Anterior cingulate cortex (tissue), 58 donors: ENCODE data around the gene UBE2Q1.

Experiments
- DNase-seq, 58 donors: peaks; one replicate each; lab custom pipeline; 2025; lab: John Stamatoyannopoulos, UW

UBE2Q1 gene

DNA sequence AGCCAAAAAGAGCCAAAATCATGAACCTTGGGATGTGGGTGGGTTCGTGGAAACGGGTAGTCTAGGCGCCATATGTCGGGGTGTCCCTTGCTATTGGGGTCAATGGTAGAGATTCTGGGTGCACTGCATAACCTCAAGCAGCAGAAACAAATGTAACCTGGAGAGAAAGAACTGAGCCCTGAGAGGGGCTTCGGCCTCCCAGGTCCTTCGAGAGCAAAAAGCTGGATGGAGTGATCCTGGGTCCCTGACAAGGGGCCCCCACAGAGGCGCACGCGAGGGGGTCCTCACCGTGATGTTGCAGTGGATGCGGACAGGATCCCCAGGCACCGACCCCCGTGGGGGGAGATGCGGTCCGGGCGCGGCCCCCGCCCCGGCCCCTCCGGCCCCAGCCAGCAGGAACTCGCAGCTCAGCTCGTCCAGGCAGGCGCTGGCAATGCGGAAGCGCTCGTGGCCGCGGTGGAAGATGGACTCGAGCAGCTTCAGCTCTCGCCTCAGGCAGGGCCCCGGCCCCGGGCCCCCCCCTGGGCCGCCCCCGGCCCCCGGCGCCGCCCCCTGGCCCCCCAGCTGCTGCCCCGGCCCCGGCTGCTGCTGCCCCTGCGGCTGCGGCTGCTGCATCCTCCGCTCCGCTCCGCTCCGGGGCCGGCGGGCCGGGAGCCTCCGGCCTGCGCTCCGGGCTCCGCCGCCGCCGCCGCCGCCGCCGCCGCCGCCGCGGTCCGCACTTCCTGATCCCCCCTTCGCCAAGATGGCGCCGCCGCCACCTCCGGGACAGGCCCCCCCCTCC is at the start of gene UBE2Q1:
Gene UBE2Q1 (minus strand): TSS at position 724 of the 781 bp plus-strand sequence. CDS start 109 bp downstream, at position 615.
- DNase-seq: peak in 21 of 58 donors; percentile 11 to 68 (median 43)

DNA sequence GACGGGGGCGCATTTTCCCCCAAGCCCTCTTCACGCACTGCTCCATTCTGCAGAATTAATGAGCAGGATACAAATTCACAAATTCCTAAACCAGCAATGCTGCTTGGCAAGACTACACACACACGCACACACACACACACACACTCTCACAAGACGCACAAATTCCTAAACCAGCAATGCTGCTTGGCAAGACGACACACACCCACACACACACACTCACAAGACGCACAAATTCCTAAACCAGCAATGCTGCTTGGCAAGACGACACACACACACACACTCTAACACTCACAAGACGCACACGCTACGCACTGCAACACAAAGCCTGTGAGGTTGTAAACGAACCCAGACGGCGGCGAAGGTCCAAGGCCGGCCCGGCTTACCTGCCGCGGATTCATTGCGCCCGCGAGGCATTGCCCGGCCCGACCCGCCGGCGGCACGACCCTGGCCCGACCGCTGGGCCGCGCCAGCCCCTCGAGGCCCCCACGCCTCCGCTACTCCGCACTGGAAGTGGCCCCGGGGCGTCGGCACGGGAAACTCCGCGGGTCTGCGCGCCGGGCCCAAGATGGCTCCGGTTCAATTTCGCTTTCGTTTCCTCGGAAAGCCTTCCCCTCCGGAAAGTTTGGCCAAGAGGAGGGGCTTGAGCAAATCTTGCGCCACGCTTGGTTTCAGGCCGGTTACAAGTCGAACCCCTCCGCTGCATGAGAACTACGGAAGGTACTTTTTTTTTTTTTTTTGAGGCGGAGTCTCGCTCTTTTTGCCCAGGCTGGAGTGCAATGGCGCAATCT is 49.3 kb upstream of the UBE2Q1 start, which contains the start of gene ADAR:
Gene ADAR (minus strand): TSS at position 578 of the 788 bp plus-strand sequence. CDS start 180 bp downstream, at position 398.
- DNase-seq: peak in 57 of 58 donors; percentile 2 to 83 (median 62)

DNA sequence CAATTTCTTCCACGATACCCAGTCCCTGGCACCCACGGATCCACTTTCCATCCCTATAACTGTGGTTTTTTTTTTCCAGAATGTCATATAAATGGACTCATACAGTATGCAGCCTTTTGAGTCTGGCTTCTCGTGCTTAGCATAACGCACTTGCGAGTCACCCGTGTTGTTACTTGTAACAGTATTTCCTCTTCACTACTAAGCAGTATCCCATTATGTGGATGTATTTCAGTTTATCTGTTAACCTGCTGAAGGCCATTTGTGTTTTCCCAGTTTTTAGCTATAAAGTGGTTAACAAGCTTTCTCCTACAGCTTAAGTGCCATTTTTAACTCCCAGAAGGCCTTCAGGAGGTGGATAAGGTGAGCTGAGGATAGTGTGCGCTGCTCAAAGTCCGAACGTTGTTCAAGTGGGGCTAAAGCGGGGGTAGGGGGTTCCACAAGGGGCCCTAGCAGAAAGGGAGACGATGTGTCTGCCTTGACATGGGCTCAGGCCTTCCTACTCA is 48.7 kb upstream of the UBE2Q1 start:
- peak in 2 of 58 donors; percentile 9 to 16 for DNase-seq

DNA sequence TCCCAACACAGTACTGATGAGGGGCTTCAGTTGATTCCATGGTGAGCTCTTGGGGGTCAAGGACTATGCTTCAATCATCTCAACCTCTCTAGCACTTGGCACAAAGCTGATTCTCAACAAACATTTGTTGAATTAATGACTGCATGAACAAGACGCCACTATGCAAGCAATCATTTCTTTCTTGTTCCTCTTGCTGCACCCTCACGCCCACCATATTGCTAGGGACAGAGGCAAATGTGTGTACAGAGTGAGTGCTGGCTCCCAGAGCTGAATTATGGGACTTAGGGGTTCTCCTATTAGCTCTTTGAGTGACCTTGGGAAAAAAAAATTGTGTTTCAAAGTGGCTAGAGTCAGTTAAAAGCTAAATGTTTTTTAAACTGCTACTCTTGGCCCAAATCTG is 47.1 kb upstream of the UBE2Q1 start:
- DNase-seq: no peak

DNA sequence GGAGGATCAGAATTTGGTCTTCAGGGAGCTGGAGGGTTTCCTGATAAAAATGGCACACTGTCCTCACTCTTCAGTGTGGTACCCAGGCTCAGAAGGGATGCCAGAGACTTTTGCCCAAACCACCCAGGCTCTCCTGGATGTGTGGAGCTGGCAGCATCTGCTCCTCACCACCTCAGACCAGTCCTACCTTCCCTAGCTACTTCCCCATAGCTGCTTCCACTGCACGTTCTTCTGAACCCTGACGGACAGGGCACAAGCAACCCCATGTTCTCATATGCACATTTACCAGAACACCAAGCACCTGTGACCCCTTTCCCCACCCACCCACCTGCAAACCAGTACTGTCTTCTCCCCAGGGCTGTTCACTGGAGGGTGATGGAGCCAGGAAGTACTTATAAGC is 44.9 kb upstream of the UBE2Q1 start:
- no peak for DNase-seq

DNA sequence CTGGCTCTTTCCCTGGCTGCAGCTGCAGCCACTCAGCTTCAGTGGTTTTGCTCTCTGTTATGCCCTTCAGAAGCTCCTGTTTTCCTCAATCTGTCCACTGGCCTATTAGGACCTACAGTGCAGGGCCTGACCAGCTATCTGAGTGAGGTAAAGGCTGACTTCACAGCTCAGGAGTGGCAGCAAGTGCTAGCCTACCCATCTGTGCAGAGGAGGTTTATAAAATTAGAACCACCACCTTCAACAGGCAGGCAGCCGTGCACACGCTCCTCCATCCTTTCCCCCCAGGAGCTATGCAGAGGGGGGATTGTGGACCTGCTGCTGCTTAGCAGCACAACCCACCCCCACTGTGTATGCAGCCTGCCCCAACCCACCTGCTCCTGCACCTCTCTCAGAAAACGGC is 41.2 kb upstream of the UBE2Q1 start:
- peak in 15 of 58 donors; percentile 10 to 57 (median 25) for DNase-seq

DNA sequence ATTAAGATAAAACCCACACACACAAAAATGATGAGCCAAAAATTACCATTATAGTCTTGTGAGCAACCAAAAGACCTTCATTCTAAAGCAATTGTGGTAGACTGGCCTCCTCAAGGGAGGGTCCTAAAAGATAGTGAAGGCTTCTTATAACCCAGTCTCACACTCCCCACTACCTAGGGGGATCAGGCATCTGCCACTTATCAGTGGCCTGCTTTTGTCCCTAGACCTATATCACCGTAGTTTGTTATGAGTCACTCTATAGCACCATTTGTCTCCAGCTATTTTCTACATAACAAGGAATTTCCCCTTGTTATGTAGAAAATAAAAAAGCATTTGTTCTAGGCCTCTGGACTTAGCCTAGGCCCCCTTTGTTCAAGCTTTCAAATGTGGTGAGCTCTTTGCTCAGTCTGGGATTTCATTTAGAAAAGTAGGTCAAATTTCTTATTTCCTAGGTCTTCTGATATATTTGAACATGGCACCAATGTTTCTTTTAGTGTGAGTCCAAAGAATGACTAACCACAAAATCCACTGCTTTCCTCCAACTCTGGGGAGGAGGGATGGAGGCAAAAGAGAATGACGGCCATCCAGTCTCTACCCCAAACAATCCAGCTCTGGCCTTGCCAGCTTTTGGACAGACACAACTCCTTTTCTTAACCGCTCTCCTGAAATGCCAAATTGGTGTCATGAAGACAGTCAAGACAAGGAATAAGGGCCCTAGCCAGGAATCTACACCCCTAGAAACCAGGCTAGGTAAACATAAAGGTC is 40.6 kb upstream of the UBE2Q1 start:
- DNase-seq: peak in 17 of 58 donors; percentile 11 to 68 (median 24)

DNA sequence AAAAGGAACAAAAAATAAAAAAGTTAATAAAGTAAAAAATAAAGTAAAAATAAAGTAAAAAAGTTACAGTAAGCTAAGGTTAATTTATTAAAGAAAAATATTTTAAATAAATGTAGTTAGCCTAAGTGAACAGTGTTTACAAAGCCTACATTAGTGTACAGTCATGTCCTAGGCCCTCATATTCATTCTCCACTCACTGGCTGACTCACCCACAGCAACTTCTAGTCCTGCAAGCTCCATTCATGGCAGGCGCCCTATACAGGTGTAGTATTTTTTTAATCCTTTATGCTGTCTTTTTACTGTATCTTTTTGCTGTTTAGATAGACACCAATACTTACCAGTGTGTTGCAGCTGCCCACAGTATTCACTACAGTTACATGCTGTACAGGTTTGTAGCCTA is 37.2 kb upstream of the UBE2Q1 start:
- no peak for DNase-seq

DNA sequence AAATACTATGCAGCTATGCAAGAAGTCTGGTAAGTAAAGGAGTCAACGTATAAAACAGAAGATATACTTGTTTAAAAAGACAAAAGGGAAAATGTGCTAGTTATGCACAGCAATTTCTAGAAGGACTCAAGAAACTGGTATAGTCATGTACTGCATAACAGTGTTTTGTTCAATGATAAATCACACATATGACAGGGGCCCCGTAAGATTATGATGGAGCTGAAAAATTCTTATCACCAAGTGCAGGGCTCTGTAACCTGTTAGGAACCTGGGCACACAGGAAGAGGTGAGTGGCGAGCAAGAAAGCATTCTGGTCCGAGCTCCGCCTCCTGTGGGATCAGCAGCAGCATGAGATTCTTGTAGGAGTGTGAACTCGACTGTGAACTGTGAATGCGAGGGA is 36.3 kb upstream of the UBE2Q1 start:
- no peak for DNase-seq

DNA sequence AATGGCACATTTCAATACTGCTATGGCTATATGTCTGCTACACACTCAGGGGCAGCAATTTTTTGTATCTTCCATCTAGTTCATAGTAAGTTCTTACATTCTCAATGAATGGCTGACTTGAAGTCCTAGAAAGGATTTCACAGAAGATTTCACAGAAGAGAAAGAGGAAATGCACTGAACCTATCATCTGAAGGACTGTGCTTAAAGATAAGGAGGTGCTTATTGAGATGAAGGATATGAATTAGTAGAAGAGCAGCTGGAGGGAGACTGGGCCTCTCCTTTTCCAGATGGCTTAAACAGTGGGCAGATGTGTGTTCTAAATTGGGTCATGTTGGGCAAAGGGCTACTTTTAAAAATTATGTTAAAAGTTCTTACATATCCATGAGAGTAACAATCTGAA is 34.9 kb upstream of the UBE2Q1 start:
- DNase-seq: no peak

DNA sequence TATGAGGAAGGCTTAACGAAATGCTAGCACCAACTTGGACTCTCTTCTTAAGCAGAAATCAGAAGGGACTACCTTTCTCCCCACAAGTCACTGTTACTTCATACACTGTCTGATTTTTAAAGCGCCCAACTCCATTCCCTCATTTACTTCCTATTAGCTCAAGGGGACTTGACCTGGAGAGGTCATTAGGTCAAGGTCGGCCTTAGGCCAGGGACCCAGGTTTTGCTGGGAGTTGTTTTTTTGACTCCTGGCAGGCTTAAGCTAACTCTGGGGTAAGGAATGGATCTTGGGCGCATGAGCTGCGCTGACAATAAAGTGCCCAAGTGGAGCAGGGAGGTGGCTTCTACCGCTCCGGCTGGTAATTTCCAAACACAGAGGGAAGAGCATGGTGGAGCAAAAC is 32.7 kb upstream of the UBE2Q1 start:
- no peak for DNase-seq

DNA sequence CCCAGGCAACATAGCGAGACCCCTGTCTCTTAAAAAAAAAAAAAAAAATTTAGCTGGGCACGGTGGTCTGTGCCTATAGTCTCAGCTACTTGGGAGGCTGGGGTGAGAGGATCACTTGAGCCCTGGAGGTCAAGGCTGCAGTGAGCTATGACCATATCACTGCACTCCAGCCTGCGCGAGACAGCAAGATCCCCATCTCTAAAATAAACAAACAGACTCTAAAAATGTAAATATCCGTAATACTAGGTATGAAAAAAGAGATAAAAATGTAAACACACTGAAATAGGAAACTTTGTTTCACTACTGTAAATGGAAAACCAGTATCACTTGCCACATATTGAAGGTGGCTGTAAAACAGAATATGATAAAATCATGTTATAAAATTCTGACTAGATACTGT is 32.3 kb upstream of the UBE2Q1 start:
- no peak for DNase-seq

DNA sequence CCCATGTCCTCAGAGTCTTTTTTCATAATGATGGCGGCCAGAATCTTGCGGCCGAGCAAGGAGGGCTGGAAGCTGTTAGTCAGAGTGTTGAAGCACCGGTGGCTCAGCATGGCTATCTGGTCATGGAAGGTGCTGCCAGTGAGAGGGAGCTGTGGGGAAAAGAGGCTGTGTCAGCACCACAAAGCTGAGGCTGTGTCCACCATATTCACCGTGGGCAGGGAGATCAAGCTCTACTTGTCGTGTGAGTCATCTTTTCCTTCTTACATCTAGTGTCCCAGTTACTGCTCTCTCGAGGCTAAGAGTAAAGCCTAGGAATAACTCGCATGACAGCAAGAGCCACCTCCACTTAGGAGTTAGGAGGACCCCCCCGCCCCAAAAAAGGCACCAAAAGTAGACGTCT is 31.3 kb upstream of the UBE2Q1 start:
- DNase-seq: no peak

DNA sequence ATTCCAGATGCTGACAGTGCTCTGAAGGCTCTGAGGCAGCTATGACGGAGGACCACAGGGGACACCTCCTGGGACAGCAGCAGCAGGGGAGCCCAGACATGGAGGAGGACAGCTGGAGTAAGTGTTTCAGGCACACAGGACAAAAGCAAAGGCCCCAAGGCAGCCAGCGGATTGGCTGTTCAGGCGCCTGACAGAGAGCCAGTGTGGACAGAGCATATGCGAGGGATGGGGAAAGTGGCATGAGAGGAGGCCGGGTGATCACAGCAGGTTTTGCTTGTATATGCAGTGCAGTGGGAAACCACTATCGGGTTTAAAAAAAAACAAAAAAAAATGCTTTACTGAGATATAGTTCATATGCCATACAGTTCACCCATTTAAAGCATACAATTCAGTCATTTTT is 28.2 kb upstream of the UBE2Q1 start:
- DNase-seq: peak in 2 of 58 donors; percentile 12 to 14

DNA sequence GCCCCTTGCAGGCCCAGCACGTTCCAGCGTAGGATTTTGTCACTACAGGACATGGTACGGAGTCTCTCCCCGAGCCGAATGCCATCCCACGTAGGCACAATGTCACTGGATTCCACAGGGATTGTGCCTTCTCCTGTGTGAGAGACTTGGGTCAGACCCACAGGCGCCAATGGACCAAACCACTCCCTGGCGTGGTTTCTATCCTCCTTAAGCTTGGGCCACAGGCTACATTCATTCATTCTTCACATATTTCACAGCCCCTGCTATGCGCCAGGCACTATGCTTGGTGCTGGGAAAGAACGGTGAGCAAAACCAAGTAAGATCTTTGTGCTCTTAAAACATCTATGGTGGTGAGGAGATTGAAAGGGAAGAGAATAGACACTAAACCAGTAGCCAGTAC is 27.8 kb upstream of the UBE2Q1 start:
- DNase-seq: no peak

DNA sequence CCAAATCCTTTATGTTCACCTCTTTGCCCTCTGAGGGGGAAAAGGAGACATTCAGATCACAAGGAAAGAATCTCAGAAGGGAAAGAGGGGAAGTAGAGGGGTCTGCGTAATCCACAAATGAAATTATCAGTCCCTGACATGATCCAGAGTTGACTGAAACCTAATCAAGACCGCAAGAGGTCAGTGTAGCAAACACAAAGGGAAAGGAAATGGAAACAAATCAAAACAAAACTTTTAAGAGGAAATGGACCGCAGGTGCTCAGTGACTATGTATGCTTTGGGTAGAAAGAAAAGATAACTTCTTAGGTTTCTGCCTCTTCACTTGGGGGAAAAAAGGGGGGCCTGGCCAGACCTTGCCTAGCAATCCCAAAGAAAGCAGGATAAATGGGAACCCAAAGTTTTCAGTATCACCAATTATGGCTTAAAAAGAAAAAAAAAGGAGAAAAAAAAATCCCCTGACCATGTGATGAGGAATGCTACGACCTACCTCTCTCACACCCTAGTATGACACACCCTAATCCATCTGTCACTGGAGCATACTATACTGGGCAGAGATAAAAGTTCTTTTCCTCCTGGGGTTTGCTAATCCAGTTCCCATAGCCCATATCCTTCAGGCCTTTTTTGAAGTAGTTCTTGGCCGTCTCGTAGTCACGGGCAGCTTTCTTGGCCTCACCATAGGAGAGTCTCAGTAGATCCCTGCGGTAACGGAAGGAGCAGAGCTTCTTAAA is 26.0 kb upstream of the UBE2Q1 start:
- no peak for DNase-seq

DNA sequence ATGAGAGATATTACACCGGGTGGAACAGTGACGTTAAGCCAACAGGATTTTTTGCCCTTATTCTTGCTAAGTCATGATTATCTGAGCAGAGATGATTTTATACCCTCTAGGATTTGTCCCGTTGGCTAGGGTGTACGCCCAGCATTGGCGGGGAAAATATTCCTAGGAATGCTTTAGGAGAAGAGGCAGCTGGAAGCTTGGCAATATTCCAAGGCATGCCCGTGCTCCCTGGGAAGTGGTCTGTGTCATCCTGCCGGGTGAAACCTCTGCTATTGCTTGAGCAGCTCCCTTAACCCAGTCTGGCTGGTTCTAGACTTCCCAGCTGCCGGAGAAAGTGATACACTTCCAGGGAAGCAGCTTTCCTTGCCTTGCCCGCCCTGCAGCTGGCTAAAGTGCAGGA is 25.3 kb upstream of the UBE2Q1 start:
- DNase-seq: no peak

DNA sequence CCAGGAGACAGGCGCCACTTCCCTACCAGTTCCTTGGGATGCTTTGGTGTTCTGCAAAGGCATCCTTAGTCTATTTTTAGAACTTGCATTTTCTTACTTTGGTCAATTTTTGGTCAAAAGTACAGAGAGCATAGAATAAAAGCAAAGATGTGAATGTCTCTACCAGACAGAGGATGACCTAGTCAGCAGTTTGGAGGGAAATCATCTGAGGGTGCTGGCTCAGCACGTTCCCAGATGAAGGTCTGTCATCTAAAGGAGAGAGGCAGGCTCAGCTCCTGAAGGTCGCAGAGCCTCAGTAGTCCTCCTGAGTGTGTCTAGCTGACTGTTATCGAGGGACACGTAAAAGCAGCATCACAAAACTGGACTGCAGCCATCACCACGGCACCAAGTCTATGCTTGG is 24.4 kb upstream of the UBE2Q1 start:
- no peak for DNase-seq

DNA sequence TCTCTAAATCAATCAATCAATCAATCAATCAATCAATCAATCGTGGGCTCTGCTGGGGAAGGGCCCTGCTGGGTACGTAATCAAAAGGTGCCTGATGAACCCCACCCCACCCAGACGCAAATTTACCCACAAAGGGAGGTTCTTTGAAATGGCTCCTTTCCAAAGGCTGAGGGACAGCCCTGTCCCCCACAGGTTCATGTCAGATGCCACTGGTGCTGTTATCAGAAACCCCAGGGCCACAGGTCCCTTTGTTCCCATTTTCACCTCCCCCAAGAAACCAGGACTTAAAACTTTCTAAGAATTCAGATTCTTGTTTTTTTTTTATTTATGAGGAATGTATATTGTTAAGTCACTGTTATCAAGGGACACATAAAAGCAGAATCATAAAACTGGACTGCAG is 23.3 kb upstream of the UBE2Q1 start:
- no peak for DNase-seq

DNA sequence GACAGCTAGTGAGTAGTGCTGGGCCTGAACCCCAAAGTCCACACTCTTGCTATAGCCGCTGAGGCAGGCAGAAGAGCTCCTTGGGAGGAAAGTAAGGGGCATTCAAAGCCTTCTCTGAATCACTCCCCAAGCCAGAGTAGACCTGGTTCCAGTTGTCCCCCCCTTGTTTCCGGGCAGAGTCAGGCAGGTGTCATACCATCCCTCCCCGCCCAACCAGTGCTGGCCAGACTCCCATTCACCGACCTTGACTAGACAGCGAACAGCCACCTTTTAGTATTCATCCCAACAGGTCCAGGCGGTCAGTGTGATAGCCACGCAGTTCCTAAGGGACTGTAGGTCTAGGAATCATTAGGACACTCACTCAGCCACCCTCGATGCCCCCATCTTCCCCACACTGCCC is 20.9 kb upstream of the UBE2Q1 start:
- DNase-seq: no peak
